Activated CD4-positive, alpha-beta T cell treated with anti-CD3 and anti-CD28 coated beads, Interleukin-2, amount 50 U/mL, for 4 hours (primary cell): ENCODE measurements around the gene ADAMTS18.
"Not testable (repeated sequence)": the region's sequence is repeated elsewhere in the genome, so short reads cannot be mapped to it uniquely, and the experiment has no call there.

Source experiments
- DNase-seq, 2 experiments: peaks; one replicate each; pipeline ENCODE4 v3.0.0-alpha.2; 2020

ADAMTS18 gene

DNA sequence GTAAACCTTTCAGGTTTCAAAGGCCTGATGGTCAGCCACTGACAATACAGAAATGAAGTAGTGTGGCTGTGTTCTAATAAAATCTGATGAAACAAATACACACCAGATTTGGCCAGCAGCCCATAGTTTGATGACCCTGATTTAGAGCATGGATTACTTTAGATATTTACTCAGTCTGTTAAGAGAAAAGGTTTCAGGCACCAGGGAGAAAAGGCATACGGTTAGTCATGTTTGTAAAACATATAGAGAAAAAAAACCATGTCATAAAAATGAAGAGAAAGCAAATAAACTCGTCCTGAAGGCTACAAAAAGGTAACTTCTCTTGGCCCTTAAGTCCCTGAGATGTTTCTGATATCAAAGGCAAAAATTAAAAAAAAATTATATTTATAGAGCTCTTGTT, 112.1 kb downstream of the ADAMTS18 start:
- no peak for DNase-seq

DNA sequence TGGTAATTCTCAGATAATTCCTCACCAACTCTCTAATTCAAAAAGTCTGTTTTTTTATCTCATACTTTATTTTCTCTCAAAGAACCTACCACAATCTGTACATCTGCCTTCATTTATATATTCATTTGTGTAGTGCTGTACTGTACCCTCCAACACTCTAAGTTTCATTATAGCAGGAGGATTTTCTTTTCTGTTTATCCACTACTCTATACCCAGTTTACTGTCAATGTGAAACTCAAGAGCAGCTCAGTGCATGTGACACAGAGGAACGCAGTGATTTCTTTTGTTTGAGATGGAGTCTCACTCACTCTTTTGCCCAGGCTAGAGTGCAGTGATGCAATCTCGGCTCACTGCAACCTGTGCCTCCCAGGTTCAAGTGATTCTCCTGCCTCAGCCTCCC, 117.8 kb downstream of the ADAMTS18 start:
- DNase-seq: no peak

DNA sequence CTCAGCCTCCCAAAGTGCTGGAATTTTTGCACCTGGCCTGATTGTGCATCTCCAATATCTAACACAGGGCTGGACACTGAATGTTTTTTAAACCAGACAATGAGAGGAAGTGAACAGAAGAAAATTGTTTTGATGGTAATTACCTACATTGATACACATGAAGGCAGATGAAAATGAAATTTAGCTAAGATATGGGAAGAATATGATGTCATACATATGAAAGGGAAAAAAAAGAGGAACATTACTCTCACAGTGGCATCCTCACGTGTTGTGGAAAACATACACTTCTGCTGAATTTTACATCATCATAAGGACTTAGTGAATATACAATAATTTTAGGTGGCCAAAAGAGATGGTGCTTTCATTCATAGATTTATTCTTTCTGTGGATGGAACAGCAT, 124.0 kb downstream of the ADAMTS18 start:
- no peak for DNase-seq

DNA sequence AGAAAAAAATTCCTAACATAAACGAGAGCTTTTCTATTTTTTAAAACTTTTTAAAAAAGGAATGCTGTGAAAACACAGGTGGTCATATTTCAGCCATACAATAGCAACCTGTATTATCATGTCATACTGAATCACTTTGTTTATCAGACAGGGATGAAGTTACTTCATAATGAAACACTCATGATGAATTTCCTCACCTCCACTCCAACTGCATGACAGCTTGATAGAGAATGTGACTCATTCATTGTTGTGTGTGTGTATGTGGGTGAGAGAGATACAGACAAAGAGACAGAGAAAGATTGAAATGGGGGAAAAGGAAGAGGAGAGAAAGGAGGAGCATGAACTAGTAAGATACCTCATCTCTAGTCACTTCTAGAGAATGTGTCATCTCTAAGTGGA, 126.7 kb downstream of the ADAMTS18 start:
- DNase-seq: no peak

DNA sequence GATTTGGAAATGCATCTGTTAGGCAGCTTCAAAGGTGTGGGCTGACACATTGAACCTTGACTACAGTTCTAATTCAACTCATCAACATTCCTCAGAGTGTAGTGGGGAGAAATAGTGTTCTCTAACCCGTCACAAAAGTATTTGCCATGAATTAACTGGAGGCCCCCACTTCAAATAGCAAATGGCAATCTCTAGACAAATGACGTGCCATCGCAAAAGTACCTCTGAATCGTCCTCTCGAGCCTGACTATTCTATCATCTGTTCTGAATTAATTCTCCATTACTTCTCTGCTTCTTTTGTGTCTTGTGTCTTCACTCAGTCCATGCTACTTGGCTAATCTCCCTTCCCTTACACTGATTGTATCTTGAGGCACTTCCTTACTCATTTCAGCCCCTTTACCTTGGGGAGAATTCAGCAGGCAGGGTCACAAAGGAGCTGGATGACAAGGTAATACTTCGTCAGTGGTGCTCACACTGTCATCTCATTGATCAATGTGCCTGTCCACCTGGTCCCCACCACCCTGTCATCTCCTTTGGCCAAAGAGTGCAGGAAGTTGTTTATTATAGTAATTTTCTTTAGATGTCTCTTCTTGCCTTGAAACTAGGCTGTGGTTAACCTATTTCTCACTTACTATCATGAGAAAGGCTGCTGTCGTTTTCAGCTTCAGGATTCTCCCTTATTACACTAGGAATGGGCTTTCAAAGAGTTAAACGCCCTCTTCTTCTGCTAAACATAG, 127.2 kb downstream of the ADAMTS18 start:
- DNase-seq: no peak

DNA sequence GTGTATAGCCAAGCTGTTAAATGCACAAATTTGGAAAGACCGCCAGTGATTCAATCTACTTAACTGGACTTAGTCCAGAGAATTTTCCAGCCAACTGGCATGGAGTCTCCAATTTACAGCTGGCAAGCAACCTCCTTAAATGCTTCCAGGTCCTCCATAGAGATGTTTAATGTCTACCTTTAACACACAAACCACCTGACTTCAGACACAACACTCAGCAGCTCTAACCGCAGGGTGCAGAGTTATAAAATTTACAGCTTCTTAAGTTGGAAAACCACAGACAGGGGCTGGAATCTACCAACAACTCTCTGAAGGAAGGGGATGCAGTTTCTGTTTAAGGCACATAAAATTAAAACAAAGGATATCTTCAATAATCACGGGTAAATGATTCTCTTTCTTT, 128.8 kb downstream of the ADAMTS18 start:
- DNase-seq: no peak

DNA sequence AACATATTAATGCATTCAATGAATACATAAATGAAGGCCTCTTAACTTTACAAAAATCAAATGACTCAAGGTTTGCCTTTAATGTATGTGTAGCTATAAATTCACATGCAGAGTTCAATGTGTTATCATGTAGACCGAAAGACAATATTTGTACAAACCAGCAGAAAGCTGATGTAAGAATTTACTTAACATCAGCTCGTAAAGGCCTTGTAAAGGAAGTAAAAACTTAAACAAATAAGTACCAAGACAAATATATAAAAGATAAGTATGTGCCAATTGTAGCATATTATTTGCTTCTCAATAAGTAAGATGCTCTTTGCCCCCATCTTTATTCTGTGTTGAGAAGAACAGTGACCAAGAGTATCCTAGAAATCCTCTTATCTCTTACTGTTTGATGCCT, 130.0 kb downstream of the ADAMTS18 start:
- no peak for DNase-seq

DNA sequence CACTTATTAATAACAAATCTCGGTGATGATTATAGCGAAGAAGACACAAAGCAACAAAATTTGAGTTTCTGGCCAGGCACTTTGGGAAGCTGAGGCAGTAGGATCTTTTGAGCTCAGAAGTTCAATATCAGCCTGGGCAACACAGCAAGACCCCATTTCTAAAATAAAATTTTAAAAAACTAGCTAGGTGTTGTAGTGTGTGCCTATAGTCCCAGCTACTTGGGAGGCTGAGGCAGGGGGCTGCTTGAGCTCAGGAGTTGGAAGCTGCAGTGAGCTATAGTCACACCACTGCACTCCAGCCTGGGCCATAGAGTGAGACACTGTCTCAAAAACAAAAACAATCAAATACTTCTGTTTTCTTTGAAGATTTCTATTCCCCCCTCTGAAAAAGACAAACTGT, 130.7 kb downstream of the ADAMTS18 start:
- DNase-seq: no peak

DNA sequence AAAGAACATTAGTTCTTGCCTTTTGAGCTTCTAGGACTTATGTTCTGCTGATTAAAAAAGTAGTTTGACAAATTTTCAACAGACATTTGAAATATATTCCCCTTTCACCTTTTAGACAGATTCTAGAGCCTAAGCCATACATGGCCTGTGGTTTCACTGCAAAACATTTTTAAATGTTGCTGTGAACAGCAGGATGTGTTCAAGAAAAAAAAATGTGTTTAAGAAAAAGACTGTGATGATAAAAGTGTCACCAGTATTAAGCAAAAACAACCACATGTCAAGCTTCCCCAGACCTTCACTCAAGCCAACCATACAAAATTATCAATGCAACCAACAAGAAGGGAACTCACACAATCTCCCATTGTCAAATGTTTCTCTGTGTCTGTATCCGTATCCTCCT, 132.2 kb downstream of the ADAMTS18 start:
- DNase-seq: no peak

DNA sequence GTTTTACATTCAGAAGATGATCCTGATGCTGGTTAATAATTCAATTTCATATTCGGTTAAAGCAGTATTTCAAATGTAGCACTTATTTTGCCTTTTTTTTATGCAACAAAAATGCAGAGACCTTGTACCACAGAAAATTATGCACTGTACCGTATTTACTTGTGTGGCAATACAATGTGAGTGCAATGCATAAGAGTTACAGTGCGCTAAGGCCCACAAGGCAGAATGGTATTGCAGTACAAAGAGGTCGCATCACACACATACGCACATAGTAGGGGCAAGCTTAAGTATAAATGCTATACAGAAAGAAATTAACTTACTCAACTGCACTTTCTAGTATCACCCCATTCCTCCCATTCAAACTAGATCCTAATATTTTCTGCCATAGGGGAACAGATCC, 132.6 kb downstream of the ADAMTS18 start:
- no peak for DNase-seq

DNA sequence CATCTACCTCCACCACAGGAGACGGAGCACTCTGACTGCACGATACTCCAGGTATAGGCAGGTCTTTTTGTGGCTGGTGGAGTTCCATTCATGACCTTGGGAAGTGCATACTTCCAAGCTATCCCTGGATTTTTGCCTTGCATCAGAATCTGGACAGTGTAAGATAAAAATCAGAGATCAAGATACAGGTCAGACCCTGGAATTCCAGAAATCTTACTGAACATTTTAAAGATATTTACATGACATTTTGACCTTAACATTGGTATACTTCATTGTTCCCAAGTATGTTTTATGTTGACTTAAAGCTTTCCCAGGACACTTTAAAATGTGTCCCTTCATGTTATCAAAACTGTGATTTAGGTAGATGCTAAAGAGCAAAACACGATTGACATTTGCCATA, 134.6 kb downstream of the ADAMTS18 start:
- no peak for DNase-seq

DNA sequence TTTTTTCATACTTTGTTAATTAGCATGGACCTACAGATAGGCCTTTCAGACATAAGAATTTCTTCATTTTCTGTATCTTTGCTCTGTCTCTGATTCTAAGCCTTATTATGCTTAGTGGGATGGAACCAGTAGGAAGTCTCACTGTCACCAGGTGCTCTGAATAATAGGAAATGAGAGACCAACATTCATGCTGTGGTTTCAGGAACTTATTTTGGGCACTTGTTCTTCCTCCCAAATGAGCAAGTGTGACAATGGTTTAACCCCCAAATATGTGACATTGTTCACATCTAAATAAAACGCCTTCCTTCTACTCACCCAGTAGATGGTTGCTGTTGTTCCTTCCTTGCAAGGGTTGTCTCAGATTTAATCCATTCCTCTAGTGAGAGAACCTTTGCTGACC, 135.4 kb downstream of the ADAMTS18 start:
- no peak for DNase-seq

DNA sequence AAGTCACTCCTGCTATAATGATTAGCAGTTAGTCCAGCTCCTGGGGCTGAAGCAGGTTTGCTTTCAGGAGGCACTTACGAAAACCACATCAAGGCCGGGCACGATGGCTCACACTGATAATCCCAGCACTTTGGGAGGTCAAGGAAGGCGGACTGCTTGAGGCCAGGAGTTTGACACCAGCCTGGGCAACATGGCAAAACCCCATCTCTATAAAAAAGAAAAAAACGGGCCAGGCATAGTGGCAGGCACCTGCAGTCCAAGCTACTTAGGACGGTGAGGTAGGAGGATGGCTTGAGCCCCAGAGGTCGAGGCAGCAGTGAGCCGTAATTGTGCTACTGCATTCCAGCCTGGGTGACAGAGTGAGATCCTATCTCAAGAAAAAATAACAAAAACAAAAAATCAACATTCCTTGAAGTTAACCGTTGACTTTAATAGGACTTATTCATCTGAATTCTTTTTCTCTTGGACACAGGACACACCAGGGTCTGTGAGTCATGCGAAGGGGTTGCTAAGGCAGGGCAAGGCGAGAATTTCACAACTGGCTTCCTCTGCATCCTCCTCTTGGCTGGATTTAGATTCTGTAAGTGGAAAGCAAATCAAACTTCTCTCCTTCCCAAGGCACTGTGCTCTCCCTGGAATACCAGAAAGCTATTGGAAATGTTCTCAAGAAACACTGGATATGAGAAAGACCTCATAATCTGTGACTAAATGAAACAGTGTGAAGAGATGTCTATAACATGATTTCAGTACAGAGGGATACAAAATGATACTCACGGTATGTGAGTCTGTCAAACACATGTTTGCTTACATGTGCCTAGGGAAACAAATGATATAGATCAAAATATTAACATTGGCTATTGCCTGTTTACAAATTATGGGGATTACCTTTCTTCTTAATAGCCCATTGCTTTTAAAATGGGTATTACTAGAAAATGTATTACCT, 136.1 kb downstream of the ADAMTS18 start:
- DNase-seq: no peak

DNA sequence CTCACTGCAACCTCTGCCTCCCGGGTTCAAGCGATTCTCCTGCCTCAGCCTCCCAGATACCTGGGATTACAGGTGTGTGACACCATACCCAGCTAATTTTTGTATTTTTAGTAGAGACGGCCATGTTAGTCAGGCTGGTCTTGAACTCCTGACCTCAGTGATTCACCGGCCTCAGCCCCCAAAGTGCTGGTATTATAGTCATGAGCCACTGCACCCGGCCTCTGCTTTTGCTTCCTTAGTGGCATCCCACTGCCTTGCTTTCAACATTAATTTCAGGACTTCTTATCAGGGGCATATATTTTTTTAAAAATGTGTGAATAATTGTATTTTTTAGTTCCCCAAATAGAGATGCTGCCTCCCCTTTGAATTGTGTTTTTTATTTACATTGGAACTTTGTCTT, 136.8 kb downstream of the ADAMTS18 start:
- no peak for DNase-seq

DNA sequence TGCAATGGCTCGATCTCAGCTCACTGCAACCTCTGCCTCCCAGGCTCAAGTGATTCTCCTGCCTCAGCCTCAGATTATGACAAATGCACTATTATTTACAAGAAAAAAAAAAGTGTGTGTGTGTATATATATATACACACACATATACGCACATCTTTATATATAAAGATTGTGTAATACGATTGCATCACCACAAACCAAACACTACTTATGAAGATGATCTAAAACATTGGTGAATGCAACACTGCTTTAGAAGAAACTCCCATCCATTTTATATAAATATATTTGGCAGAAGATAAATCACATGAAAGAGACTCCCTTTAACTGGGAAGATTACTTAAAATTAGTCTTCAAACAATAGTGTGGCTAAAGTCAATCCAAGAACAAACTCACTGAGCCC, 138.9 kb downstream of the ADAMTS18 start:
- no peak for DNase-seq

DNA sequence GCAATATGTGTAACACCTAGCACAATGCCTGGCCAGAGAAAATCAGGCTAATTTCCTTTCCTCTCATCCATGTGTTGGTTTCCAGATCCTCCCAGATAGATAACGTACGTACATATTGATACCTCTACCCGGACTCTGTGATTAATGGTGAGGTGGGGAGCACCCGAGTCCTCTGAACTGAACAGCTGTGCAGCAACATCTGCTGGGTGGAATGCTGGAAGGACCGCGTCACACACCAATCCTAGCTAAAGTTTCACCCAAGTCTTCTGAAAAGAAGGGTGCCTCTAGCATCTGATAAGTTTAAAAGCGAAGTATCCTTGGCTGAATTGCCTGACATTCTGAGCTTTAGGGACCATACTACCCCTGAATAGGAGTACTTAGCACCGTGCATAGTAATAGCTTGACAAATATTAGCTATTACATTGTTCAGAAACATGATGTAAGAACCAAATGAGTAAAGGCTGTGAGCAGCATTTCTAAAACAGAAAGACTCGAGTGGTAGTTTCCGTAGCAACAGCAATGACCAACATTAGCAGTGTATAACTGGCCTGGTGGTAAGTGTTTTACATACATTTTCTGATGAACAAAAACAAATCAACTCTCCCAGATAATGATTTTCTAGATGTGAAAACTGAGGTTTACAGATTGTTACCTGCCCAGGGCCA, 144.3 kb downstream of the ADAMTS18 start:
- no peak for DNase-seq

DNA sequence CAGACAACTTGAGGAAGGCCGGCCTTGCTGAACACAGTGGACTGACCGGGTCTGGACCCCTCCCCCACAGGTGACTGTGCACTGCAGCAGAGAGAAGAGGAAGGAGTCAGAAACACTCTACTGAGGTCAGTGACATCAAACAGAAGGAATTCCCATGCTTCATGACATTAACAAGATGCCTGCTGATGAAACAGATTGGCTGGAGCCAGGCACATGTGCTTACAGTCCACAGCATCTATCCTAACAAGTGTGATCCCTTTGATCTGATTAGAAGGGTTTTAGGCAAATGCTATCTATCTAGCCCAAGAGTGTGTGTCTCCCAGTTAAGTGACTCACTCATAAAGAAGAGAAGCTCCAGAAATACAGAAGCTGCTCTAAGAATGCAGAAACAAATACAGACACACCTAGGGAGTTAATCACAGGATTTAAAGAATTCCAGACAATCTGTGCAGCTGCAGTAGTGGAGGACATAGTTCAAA, 145.5 kb downstream of the ADAMTS18 start:
- DNase-seq: no peak

DNA sequence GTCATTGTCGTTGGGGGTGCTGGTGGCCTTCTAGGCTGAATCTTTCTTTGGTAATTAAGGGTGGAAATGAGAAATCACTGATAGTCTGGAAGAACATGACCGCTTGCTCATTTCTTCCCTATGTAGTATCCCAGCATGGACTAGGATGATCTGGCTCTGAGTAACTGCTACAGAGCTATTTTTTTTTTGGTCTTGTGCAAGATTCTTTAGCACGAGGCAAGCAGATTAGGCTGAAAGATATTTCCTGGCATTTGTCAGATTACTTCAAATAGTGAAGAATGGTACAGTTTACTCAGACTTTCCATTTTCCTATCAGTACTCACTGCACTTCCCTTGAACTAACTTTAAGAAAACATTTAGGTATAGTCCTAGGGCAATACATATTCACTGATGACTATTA, 146.6 kb downstream of the ADAMTS18 start:
- DNase-seq: no peak

DNA sequence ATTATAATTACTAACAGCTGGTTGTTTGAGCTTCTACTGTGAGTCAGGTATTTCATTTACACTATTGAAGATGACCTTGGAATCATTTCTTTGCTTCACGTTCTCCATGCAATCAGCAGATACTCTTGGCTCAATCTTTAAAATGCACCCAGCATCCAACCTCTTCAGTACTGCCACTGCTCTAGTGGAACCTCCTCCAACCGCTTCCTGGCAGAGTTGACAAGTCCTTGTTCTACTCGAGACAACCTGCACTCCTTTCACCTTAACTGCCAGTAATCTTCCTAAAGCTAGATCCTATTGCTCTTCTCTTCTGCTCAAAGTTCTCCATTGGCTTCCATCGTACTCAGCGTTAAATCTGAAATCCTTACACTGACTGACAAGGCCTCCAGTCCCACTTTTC, 149.2 kb downstream of the ADAMTS18 start:
- DNase-seq: no peak

DNA sequence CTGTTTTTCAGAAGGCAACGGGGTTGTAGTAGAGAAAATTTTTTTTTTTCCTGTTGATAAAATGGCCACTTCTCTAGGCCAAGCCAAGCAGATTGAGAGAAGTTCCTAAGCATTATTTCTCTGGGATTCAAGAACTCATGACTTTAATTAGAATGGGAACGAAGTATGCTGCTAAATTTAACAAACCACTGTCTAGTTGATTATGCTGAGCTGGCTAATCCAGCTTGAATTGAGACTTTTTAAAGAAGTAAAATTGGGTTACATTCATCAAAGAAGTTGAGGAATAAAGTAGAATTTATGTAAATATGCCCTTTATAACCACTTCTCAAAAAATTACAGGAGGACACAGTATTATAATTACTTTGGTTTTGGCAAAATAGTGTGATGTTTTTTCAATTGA, 152.5 kb downstream of the ADAMTS18 start:
- DNase-seq: no peak

DNA sequence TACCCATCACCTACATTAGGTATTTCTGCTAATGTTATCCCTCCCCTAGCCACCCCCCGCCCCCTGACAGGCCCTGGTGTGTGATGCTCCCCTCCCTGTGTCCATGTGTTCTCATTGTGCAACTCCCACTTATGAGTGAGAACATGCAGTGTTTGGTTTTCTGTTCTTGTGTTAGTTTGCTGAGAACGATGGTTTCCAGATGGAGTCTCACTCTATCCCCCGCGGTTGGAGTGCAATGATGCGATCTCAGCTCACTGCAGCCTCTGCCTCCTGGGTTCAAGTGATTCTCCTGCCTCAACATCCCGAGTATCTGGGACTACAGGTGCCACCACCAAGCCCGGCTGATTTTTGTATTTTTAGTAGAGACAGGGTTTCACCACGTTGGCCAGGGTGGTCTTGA, 155.5 kb downstream of the ADAMTS18 start:
- not testable (repeated sequence) for DNase-seq

DNA sequence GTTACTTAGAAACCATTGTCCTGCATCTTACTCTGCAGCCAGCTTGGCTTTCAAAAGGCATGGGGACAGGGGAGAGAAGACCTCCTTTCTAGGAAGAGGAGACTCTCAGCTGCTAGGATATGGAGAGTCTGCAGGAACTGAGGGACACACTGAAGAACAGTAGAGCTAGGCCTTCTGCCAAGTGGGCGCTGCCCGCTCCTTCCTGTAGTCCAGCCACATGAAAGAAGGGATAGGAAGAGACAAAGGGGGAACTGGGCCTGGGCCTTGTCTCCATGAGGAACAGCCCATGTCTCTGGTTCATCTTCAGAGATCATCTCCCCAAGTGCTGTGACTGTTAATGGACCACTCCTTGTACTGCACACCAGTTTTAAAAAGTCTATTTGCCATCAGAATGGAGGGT, 157.3 kb downstream of the ADAMTS18 start:
- DNase-seq: no peak

DNA sequence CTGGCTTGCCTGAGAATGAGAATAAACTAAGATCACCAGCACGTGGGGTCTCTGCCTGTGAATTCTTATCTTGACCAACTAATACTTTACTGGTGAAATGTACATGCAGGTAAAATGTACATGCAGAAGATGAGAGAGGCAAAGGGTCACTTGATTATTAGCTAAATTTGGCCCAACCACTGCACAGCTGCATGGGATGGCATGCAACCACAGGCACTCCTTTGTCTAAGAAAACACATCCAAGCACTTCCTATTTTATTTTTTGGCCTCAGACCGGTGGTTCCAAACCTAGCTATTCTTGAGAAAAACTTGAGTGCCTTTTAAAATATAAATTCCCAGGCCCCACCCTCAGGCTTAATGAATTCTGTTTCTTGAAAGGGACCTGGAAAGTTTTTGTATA, 157.7 kb downstream of the ADAMTS18 start:
- no peak for DNase-seq

DNA sequence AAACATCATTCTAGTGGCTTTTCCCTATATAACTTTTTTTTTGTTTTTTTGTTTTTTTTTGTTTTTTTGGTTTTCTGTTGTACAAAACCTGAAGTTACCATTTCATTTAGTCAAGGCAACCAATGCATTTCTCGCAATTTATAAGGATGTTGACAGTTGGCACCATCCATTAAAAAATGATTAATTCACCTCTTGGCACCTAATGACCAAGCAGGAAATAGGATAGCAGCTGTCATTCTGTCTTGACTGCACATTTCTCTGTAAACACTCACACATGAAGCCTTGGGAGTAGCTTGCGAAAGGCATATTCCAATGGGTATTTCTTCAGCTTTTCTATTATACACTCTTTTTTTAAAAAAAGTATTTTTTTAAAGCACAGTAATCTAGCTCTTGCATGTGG, 158.2 kb downstream of the ADAMTS18 start:
- DNase-seq: no peak
